SK-N-SH treated with all-trans-retinoic acid at 6 μM for 48 hours (cell line): ENCODE results near the gene PRIMA1.

ENCODE experiments used
- ESRRG ChIP-seq: fragments of 250-450 bp; sonication (Bioruptor Pico); IDR thresholded peaks from 2 replicates; pipeline ENCODE4 v1.6.1; 2021; ENCODE audit warnings: mild to moderate bottlenecking
- GLIS3 ChIP-seq: fragments of 250-450 bp; sonication (Bioruptor Pico); IDR thresholded peaks from 2 replicates; pipeline ENCODE4 v1.5.0; 2020; ENCODE audit warnings: mild to moderate bottlenecking, moderate library complexity
- ZFP3 ChIP-seq: fragments of 250-450 bp; sonication (Bioruptor Pico); IDR thresholded peaks from 2 replicates; pipeline ENCODE4 v1.5.0; 2020; ENCODE audit warnings: mild to moderate bottlenecking, moderate library complexity
- ZNF565 ChIP-seq: fragments of 450-650 bp; formaldehyde crosslinking; conservative IDR thresholded peaks from 2 replicates; pipeline ENCODE4 v1.5.0; 2020; ENCODE audit warnings: low read depth, mild to moderate bottlenecking, moderate library complexity

DNA sequence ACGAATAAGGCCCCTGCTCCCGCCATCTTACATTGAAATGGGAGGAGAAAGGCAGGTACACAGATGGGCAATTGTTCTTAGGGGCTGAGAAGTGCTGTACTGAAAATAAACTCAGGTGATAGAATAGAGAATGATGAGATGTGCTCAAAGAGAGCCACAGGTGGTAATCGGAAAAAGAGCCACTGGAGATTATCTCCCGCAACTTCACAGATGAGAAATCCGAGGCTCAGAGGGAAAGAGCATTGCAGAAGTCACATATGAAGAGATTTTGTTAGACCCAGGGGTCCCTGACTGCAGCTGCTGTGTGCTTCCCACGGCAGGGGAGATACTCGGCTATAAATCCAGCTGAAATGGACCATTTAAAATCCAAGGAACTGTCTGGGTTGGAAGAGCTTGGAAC lies 73.7 kb downstream of the PRIMA1 start:
- no peak for TF ChIP-seq GLIS3
- no peak for TF ChIP-seq ESRRG (CRISPR knock-in tag)
- no peak for TF ChIP-seq ZFP3 (CRISPR knock-in tag)
- no peak for TF ChIP-seq ZNF565 (CRISPR knock-in tag)
